Brain microvascular endothelial cell (primary cell): Measurements from ENCODE around the gene IFT80.

Experiments
- DNase-seq: peaks from one replicate; pipeline ENCODE4 v3.0.0-alpha.2; 2020
- H3K27ac ChIP-seq: fragments of 250-450 bp; sonication (Bioruptor Pico); 2 replicates; pipeline ENCODE4 v1.5.1; 2020; ENCODE audit warnings: mild to moderate bottlenecking, moderate library complexity
- H3K27me3 ChIP-seq: fragments of 250-450 bp; sonication (Bioruptor Pico); replicated peaks from 2 replicates; pipeline ENCODE4 v1.5.1; 2020; ENCODE audit warnings: mild to moderate bottlenecking
- H3K36me3 ChIP-seq: fragments of 250-450 bp; sonication (Bioruptor Pico); replicated peaks from 2 replicates; pipeline ENCODE4 v1.5.1; 2020; ENCODE audit warnings: mild to moderate bottlenecking
- H3K4me3 ChIP-seq: 2 replicates; pipeline ENCODE4 v1.5.1; 2011; ENCODE audit warnings: low read depth, mild to moderate bottlenecking, control low read depth, low read length, moderate library complexity
- in situ Hi-C: cut with HindIII; loops from 2 replicates; pipeline ENCODE4 v1.10.0; 2017; ENCODE audit warnings: low sequenced_read_pairs, low pct_ligation_motif_present
- TF ChIP-seq, protein P1 (sequence below): IDR thresholded peaks from 2 replicates; pipeline ENCODE4 v1.5.1; 2011; ENCODE audit warnings: low read depth, mild to moderate bottlenecking, moderate library complexity, low read length, control low read depth, inconsistent platforms; ENCODE audit errors: missing control alignments

The IFT80 gene

DNA sequence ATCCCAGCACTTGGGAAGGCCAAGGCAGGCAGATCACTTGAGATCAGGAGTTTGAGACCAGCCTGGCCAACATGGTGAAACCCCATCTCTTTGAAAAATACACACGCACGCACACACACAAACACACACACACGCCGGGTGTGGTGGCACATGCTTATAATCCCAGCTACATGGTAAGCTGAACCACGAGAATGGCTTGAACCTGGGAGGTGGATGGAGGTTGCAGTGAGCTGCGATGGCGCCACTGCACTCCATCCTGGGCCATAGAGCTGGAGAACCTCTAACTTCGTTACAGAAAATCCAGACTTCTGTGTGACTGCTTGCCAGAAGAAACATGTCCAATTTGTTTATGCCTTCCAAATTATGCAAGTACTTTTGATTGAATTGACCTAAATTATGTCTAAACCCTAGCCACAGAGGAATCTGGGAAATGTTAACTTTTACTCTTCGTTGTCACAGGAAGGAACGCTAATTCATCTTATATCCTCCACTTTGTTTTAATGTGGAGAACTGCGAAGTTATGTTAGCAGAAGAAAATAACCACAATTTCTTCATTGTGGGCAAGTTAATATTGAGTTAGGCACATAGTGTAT is 28.9 kb upstream of the IFT80 start:
- no peak for DNase-seq
- in situ Hi-C loops = no loop called here
- H3K4me3 ChIP-seq = no peak overlapping the region
- no peak overlapping the region for H3K27ac ChIP-seq
- H3K27me3 ChIP-seq = no peaks in the 10 kb centered on the region
- peaks cover 21% of the 10 kb centered on the region for H3K36me3 ChIP-seq
- TF ChIP-seq, protein P1, sequence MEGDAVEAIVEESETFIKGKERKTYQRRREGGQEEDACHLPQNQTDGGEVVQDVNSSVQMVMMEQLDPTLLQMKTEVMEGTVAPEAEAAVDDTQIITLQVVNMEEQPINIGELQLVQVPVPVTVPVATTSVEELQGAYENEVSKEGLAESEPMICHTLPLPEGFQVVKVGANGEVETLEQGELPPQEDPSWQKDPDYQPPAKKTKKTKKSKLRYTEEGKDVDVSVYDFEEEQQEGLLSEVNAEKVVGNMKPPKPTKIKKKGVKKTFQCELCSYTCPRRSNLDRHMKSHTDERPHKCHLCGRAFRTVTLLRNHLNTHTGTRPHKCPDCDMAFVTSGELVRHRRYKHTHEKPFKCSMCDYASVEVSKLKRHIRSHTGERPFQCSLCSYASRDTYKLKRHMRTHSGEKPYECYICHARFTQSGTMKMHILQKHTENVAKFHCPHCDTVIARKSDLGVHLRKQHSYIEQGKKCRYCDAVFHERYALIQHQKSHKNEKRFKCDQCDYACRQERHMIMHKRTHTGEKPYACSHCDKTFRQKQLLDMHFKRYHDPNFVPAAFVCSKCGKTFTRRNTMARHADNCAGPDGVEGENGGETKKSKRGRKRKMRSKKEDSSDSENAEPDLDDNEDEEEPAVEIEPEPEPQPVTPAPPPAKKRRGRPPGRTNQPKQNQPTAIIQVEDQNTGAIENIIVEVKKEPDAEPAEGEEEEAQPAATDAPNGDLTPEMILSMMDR = no peak

DNA sequence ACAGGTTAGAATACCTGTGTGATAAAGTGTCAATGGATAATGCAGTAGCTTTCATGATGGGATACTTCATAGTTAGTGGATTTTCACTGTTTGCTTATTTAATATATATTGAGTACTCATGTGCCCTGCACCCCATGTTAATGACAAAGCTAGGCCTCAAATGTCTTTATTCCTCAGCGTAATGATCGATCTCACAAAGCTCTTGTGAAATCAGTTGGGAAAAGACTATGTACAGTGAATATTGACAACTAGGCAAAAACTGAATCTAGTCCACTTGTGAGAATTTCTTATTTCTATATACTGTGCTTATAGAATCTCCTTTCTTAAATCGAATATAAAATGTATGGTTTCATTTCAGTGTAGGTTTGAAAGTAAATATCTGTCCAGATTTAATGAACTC is 18.3 kb upstream of the IFT80 start:
- Histone ChIP-seq H3K27ac (no peak overlapping the region), H3K36me3 (peaks cover 32% of the 10 kb centered on the region), H3K27me3 (no peaks in the 10 kb centered on the region), H3K4me3 (no peak overlapping the region)
- DNase-seq = no peak
- TF ChIP-seq, protein P1 = no peak
- in situ Hi-C loops = no loop called here

DNA sequence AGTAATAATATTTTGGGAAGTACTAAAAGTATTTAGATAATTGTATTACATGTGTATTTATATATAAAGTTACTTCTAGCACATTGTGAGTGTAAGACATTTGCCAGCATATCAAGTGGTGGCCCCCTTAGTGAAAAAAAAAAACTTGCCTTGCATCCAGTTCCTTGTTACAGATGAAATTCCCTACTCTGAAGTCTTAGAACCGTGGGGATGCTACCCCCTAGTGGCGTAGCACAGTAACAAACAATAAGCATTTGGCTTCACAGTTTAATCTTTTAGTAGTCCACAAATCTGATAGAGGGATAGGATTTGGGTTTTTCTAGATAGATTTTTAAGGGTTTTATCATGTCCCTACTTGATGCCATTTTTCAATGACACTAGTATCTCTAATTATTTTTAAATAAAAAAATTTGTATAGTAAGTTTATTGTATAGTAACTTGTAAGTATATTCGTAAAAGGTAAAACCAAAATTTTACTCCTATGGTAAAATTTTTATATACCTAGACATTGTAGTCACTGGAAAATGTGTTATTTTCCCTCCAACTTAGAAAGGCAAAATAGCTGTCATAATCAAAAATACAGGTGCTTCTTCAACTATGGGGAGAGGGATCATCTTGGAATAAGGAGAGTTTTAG is 14.7 kb upstream of the IFT80 start:
- TF ChIP-seq, protein P1 = peak; percentile 82
- H3K27me3 ChIP-seq = no peaks in the 10 kb centered on the region
- no peak overlapping the region for H3K4me3 ChIP-seq
- H3K36me3 ChIP-seq = peaks cover 26% of the 10 kb centered on the region
- peak; percentile 66 for DNase-seq
- in situ Hi-C loops = no loop called here
- no peak overlapping the region for H3K27ac ChIP-seq

DNA sequence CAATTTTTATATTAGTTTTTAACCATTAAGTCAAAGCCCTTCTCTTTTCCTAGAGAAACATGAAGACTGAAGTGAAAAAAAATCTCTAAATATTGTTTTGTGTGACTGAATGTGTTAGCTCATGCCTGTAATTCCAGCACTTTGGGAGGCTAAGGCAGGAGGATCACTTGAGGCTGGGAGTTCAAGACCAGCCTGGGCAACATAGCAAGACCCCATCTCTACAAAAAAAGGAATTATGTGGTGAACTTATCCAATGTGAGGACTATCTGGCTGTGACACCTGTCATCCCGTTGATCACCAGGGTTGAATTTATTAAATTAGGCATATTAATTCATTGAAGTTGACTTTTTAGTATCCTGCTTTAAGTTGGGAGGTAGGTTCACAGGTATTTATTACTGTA is 13.5 kb upstream of the IFT80 start:
- TF ChIP-seq, protein P1 = no peak
- no peak overlapping the region for H3K4me3 ChIP-seq
- H3K36me3 ChIP-seq = peaks cover 22% of the 10 kb centered on the region
- no peak overlapping the region for H3K27ac ChIP-seq
- in situ Hi-C loops = no loop called here
- H3K27me3 ChIP-seq = no peaks in the 10 kb centered on the region
- no peak for DNase-seq

DNA sequence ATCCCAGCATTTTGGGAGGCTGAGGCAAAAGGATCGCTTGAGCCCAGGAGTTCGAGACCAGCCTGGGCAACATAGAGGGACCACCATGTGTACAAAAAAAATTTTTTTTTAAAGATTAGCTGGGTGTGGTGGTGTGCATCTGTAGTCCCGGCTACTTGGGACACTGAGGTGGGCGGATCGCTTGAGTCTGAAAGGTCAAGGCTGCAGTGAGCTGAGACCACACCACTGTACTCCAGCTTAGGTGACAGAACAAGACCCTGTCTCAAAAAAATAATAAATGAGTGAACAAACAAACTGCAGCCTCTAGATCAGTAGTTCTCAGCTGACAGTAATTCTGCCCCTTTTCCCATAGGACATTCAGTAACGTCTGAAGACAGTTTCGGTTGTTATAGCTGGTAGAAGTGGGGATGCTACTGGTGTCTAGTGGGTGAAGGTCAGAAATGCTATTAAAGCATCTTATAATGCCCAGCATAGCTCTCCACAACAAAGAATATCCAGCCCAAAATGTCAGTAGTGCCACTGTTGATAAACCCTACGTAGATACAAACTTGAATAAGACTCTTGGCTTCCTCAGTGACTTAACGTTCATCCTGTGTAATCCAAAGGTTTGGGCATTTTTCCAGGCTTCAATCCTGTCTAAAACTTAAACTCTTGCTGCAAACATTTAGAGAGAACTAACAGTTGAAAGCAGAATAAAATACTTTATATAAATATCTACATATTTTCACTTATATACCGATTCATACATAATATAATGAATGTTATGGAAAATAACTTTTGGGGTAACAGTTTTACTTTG is 11.0 kb upstream of the IFT80 start:
- no peak overlapping the region for H3K27ac ChIP-seq
- H3K36me3 ChIP-seq = peaks cover 9% of the 10 kb centered on the region
- TF ChIP-seq, protein P1 = no peak
- no peak for DNase-seq
- in situ Hi-C loops = no loop called here
- H3K4me3 ChIP-seq = no peak overlapping the region
- H3K27me3 ChIP-seq = no peaks in the 10 kb centered on the region
